Measurements from ENCODE around the gene GABRE. TPM values are rescaled to one million over a fixed set of nuclear protein-coding genes. Genes with fewer than 3 reads are reported as not detected.

GABRE gene
- total and polyA plus RNA-seq, 2 of the 13 experiments (the other 11 are each of a cell fraction or from before 2014, with no cell fraction given) = 12.2 to 66.2 TPM

DNA sequence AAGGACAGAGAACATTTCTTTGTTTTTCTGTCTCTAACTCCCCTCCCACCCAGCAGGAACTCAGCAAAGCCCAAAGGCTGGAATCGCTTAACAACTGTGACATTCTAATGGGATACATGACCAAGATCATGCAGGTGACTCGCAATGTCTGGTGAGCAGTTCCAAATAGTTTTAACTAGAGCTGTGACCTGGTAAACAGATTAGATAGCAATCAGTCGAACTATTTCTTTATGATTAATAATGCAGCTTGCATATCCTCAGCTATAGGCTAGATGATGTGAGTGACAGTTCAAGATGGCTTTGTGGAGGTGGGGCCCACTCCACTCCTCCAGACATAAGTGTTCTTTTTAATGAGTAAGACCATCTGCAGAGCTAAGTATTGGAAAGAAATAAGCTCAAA is 20.0 kb upstream of the GABRE start:
- Histone ChIP-seq H3K36me3 (replicated peaks in 1 of 2; ENCODE audit: control insufficient read depth in 1 of 2, insufficient read depth in 2 of 2, low read length in 2 of 2) (no peaks in the 10 kb centered on the region), H2AFZ (ENCODE audit: low read length) (no peak overlapping the region), H3K4me3 (replicated peaks in 1 of 3; ENCODE audit: insufficient read depth in 1 of 3, low read depth in 2 of 3, low read length in 3 of 3) (no peak overlapping the region), H3K4me2 (ENCODE audit: low read depth, low read length) (no peak overlapping the region), H3K27ac (ENCODE audit: extremely low read length, insufficient read depth, low read length) (no peak overlapping the region), H3K9me3 (ENCODE audit: low read length) (no peaks in the 10 kb centered on the region), H3K9ac (ENCODE audit: insufficient read depth, low read depth, low read length) (no peak overlapping the region), H3K79me2 (ENCODE audit: insufficient read depth, low read length) (no peaks in the 10 kb centered on the region), H3K4me1 (ENCODE audit: insufficient read depth, low read length) (peaks cover 19% of the 10 kb centered on the region), H3K27me3 (ENCODE audit: control insufficient read depth in 1 of 2, insufficient read depth in 2 of 2, low read length in 2 of 2) (no peaks in the 10 kb centered on the region), H4K20me1 (ENCODE audit: insufficient read depth, low read length) (no peaks in the 10 kb centered on the region)
- no TSS peak for BruUV-seq (replicated peaks)
- ATAC-seq (no peak), DNase-seq (ENCODE audit: low spot score) (no peak), FAIRE-seq (no peak)
- ChIA-PET CTCF (ENCODE audit: low intra/inter-chr PET ratio, low total read pairs) (no interaction called here), POLR2A (no interaction called here)
- in situ Hi-C loops (cut with HindIII; ENCODE audit: extremely low pct_ligation_motif_present, low pct_unique_long_range_greater_than_20kb) = no loop called here
- no peak for TF ChIP-seq EHMT2 (IDR thresholded peaks at IDR 0.05; ENCODE audit: borderline replicate concordance, low read depth, low read length)
- no peak for TF ChIP-seq GRHL1 (CRISPR knock-in tag; conservative IDR thresholded peaks at IDR 0.05)
- TF ChIP-seq DMAP1 (CRISPR knock-in tag; IDR thresholded peaks at IDR 0.05) = no peak
- TF ChIP-seq NCOR1 (IDR thresholded peaks at IDR 0.05; ENCODE audit: borderline replicate concordance, low read length) = no peak
- TF ChIP-seq NR2F2 (IDR thresholded peaks at IDR 0.05; ENCODE audit: borderline replicate concordance, low read depth) = no peak
- TF ChIP-seq MXD3 (CRISPR knock-in tag; IDR thresholded peaks at IDR 0.05) = no peak
- no peak for TF ChIP-seq ZNF431 (CRISPR knock-in tag; IDR thresholded peaks at IDR 0.05; ENCODE audit: borderline replicate concordance, low read depth)
- no peak for TF ChIP-seq NFE2L2 (IDR thresholded peaks at IDR 0.05; ENCODE audit: low read length)
- no peak for TF ChIP-seq NCOA1 (CRISPR knock-in tag; IDR thresholded peaks at IDR 0.05)
- TF ChIP-seq, protein P1, sequence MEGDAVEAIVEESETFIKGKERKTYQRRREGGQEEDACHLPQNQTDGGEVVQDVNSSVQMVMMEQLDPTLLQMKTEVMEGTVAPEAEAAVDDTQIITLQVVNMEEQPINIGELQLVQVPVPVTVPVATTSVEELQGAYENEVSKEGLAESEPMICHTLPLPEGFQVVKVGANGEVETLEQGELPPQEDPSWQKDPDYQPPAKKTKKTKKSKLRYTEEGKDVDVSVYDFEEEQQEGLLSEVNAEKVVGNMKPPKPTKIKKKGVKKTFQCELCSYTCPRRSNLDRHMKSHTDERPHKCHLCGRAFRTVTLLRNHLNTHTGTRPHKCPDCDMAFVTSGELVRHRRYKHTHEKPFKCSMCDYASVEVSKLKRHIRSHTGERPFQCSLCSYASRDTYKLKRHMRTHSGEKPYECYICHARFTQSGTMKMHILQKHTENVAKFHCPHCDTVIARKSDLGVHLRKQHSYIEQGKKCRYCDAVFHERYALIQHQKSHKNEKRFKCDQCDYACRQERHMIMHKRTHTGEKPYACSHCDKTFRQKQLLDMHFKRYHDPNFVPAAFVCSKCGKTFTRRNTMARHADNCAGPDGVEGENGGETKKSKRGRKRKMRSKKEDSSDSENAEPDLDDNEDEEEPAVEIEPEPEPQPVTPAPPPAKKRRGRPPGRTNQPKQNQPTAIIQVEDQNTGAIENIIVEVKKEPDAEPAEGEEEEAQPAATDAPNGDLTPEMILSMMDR (CRISPR knock-in tag; IDR thresholded peaks at IDR 0.05) = no peak
- TF ChIP-seq ZBTB40 (IDR thresholded peaks at IDR 0.05) = no peak
- TF ChIP-seq ZBTB40 (CRISPR knock-in tag; IDR thresholded peaks at IDR 0.05) = no peak
- TF ChIP-seq ZNF510 (CRISPR knock-in tag; IDR thresholded peaks at IDR 0.05; ENCODE audit: low read depth) = no peak
- WGBS (ENCODE audit: low lambda C conversion rate) = 49% methylated on average over 3 of the region's 3 CpGs
- intact Hi-C loops (cut with micrococcal nuclease; ENCODE audit: unreplicated experiment) = no loop called here

All from HepG2 (cell line).